Ovary (tissue), 9 donors: Measurements from ENCODE around the gene TSKU. TPM values are rescaled to one million over a fixed set of nuclear protein-coding genes. Genes with fewer than 3 reads are reported as not detected.
"Not testable (repeated sequence)": the region's sequence is repeated elsewhere in the genome, so short reads cannot be mapped to it uniquely, and the experiment has no call there.

ENCODE experiments used
- DNase-seq, 5 donors: peaks; one replicate each; pipeline ENCODE4 v3.0.0-alpha.2; 2019 to 2020
- H3K27ac ChIP-seq, 2 donors: fragments of 200-600 bp; one replicate each; pipeline versions ENCODE4 v1.5.1 to v1.8.0; 2019 to 2022
- H3K27me3 ChIP-seq: fragments of 200-600 bp; one replicate; pipeline ENCODE4 v1.8.0; 2022
- H3K36me3 ChIP-seq: fragments of 200-600 bp; sonication (generic); one replicate; pipeline ENCODE4 v1.5.1; 2019
- H3K4me1 ChIP-seq: one replicate; pipeline ENCODE4 v1.8.1; 2013; ENCODE audit warnings: mild to moderate bottlenecking, moderate library complexity; ENCODE audit not compliant: insufficient read depth
- H3K4me3 ChIP-seq: fragments of 200-600 bp; sonication (generic); one replicate; pipeline ENCODE4 v1.5.1; 2017
- H3K9me3 ChIP-seq, 2 donors: fragments of 200-600 bp in 1 of 2; sonication (generic) in 1 of 2; one replicate each; pipeline versions ENCODE4 v1.5.1 to v1.8.1; 2013 to 2019; ENCODE audit warnings: mild to moderate bottlenecking in 1 of 2, moderate library complexity in 1 of 2
- EP300 ChIP-seq: sonication (generic); formaldehyde crosslinking; IDR thresholded peaks from one replicate; pipeline ENCODE4 v1.6.1; 2017; ENCODE audit warnings: antibody characterized with exemption
- POLR2A ChIP-seq: fragments of 450-650 bp; IDR thresholded peaks from one replicate; pipeline ENCODE4 v1.6.1; 2017; ENCODE audit warnings: antibody characterized with exemption, mild to moderate bottlenecking, moderate library complexity
- WGBS, 3 donors: extraction: QIAGEN DNeasy Blood & Tissue Kit in 1 of 3; methylation state at CpG; one replicate each; pipeline versions ENCODE4 v1.1.5 to v1.1.7; 2013 to 2017; 5-methylcytosine and 5-hydroxymethylcytosine counted together
- intact Hi-C, 4 donors: fragments of 100-400 bp; cut with DNase I; formaldehyde crosslinking; loops; one replicate each; pipeline versions ENCODE4 v1.11.0 to v1.15.1; 2022 to 2023
- polyA plus RNA-seq, 2 donors: library from polyadenylated mRNA; stranded (reverse); fragments of 200-250 nt in 1 of 2; fragments of 350-450 nt in 1 of 2; fragmentation: Illumina TruSeq in 1 of 2; extraction: RNeasy Lipid Tissue Mini Kit (QIAGEN cat#74804) in 1 of 2; gene quantifications; one replicate each; pipeline ENCODE4 v1.2.3, GENCODE V29; 2013 to 2014
- total RNA-seq, 7 donors: library from RNA; depleted of rRNA in 2 of 7; stranded (reverse); fragments of >200 nt in 2 of 7; fragmentation: NEBNext Ultra II Directional in 3 of 7; extraction: Animal tissue kit (Norgen Biotek cat#: 25700) in 3 of 7; gene quantifications; one replicate each; pipeline versions ENCODE4 v1.1.0 to v1.2.4, GENCODE V29; 2016 to 2023
- TF ChIP-seq, protein P1 (sequence below), 3 donors: fragments of 450-650 bp in 2 of 3; fragments of 200-600 bp in 1 of 3; IDR thresholded peaks; one replicate each; pipeline versions ENCODE4 v1.5.1 to v1.8.0; 2016 to 2022; ENCODE audit warnings: antibody characterized with exemption in 3 of 3, mild to moderate bottlenecking in 1 of 3
- donor health status: DM: no; HTN: no; CAD: no; lungs with moderate emphysema.
- donor health status: DM: no; HTN: no; CAD: no.
- donor health status: Bipolar disorder and iron deficiency.
- donor health status: DM: yes; HTN: yes; CAD: no.
- donor health status: DM: no; HTN: no; CAD: no.
- donor health status: DM: yes; HTN: yes; CAD: no.

Gene TSKU
- total and polyA plus RNA-seq, 9 donors, result 19.2 to 114 (median 65.1) TPM

GRCh38 chr11:76788661-76789442 is 5.7 kb downstream of the TSKU start:
- TF ChIP-seq, protein P1, sequence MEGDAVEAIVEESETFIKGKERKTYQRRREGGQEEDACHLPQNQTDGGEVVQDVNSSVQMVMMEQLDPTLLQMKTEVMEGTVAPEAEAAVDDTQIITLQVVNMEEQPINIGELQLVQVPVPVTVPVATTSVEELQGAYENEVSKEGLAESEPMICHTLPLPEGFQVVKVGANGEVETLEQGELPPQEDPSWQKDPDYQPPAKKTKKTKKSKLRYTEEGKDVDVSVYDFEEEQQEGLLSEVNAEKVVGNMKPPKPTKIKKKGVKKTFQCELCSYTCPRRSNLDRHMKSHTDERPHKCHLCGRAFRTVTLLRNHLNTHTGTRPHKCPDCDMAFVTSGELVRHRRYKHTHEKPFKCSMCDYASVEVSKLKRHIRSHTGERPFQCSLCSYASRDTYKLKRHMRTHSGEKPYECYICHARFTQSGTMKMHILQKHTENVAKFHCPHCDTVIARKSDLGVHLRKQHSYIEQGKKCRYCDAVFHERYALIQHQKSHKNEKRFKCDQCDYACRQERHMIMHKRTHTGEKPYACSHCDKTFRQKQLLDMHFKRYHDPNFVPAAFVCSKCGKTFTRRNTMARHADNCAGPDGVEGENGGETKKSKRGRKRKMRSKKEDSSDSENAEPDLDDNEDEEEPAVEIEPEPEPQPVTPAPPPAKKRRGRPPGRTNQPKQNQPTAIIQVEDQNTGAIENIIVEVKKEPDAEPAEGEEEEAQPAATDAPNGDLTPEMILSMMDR (IDR thresholded peaks at IDR 0.05), result no peak
- TF ChIP-seq EP300, result no peak
- H3K27ac ChIP-seq, result peak overlapping the region; percentile 57 to 62
- no peaks in the 10 kb centered on the region for H3K27me3 ChIP-seq
- intact Hi-C loops, result no loop called here
- no peaks in the 10 kb centered on the region for H3K36me3 ChIP-seq
- peaks cover 30% of the 10 kb centered on the region for H3K4me1 ChIP-seq
- WGBS, 3 donors, result 67 to 74% (median 70%) methylated on average over 10 of the region's 10 CpGs
- no peak overlapping the region for H3K4me3 ChIP-seq
- DNase-seq, result peak in 3 of 5 donors; percentile 53 to 78 (median 58)
- H3K9me3 ChIP-seq, result no peaks in the 10 kb centered on the region

DNA sequence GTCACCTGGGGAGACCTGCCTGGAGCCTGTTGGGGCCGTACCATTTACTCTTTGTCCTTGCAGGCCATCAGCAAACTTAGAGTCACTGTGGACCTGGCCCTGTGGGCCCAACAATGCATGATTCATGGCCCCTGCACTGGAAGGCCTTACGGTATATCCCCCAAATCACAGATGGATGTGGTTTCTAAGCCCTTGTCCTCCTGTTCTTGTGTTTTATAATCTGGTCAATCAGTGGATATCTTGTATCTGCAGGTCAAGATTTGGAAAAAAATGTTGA is 6.2 kb downstream of the TSKU start:
- H3K4me3 ChIP-seq, result no peak overlapping the region
- peaks cover 30% of the 10 kb centered on the region for H3K4me1 ChIP-seq
- intact Hi-C loops, result no loop called here
- 81 to 92% (median 88%) methylated on average over 2 of the region's 2 CpGs for WGBS, 3 donors
- H3K9me3 ChIP-seq, result no peaks in the 10 kb centered on the region
- H3K36me3 ChIP-seq, result no peaks in the 10 kb centered on the region
- DNase-seq, result peak in 3 of 5 donors; percentile 5 to 29 (median 6)
- no peak overlapping the region for H3K27ac ChIP-seq
- H3K27me3 ChIP-seq, result no peaks in the 10 kb centered on the region
- TF ChIP-seq EP300 (no peak), POLR2A (no peak)
- TF ChIP-seq, protein P1 (IDR thresholded peaks at IDR 0.05), result no peak

GRCh38 chr11:76790251-76790650 is 7.1 kb downstream of the TSKU start:
- Histone ChIP-seq H3K4me1 (peaks cover 28% of the 10 kb centered on the region), H3K9me3 (no peaks in the 10 kb centered on the region), H3K27ac (no peak overlapping the region), H3K36me3 (no peaks in the 10 kb centered on the region), H3K4me3 (no peak overlapping the region), H3K27me3 (no peaks in the 10 kb centered on the region)
- TF ChIP-seq EP300, result no peak
- no peak for TF ChIP-seq POLR2A
- TF ChIP-seq, protein P1 (IDR thresholded peaks at IDR 0.05), result no peak
- peak in 3 of 5 donors; percentile 9 to 21 (median 10) for DNase-seq
- WGBS, 3 donors, result 91 to 95% (median 91%) methylated on average over 5 of the region's 5 CpGs
- intact Hi-C loops, result no loop called here

GRCh38 chr11:76791002-76791770 is 8.0 kb downstream of the TSKU start:
- H3K27ac ChIP-seq, H3K9me3 ChIP-seq, H3K27me3 ChIP-seq, intact Hi-C loops, H3K36me3 ChIP-seq, H3K4me3 ChIP-seq: not testable (repeated sequence)
- peaks cover 26% of the 10 kb centered on the region for H3K4me1 ChIP-seq
- WGBS, 3 donors, result 88 to 99% (median 97%) methylated on average over 4 of the region's 4 CpGs
- peak in 1 of 5 donors; percentile 2 for DNase-seq

GRCh38 chr11:76791861-76792260 is 8.7 kb downstream of the TSKU start:
- no peak for TF ChIP-seq POLR2A
- TF ChIP-seq, protein P1 (IDR thresholded peaks at IDR 0.05), result no peak
- no peak for TF ChIP-seq EP300
- DNase-seq, result peak in 1 of 5 donors; percentile 16
- intact Hi-C loops, result no loop called here
- Histone ChIP-seq H3K4me3 (no peak overlapping the region), H3K36me3 (no peaks in the 10 kb centered on the region), H3K27me3 (no peaks in the 10 kb centered on the region), H3K27ac (no peak overlapping the region), H3K4me1 (peaks cover 21% of the 10 kb centered on the region), H3K9me3 (no peaks in the 10 kb centered on the region)
- 80 to 86% (median 80%) methylated on average over 6 of the region's 6 CpGs for WGBS, 3 donors
